ENCODE measurements around the gene TRAF3IP3. TPM values are rescaled to one million over a fixed set of nuclear protein-coding genes. Genes with fewer than 3 reads are reported as not detected.

TRAF3IP3 gene
- total and polyA plus RNA-seq, 2 of the 13 experiments (the other 11 are each of a cell fraction or from before 2014, with no cell fraction given): not detected

GRCh38 chr1:209784265-209785169 is 28.7 kb downstream of the TRAF3IP3 start, which contains the start of gene C1orf74 (continued):
- no peak for TF ChIP-seq TBX3 (IDR thresholded peaks at IDR 0.05; ENCODE audit: borderline replicate concordance)
- TF ChIP-seq DPF2 (CRISPR knock-in tag; IDR thresholded peaks at IDR 0.05; ENCODE audit: borderline replicate concordance, low read depth): no peak
- peak; percentile 14; the same call in 1 of the 3 replicates for TF ChIP-seq MXI1 (IDR thresholded peaks at IDR 0.05; ENCODE audit: borderline replicate concordance, low read depth, low read length)
- no peak for TF ChIP-seq RARG (CRISPR knock-in tag; IDR thresholded peaks at IDR 0.05; ENCODE audit: low read depth)
- no peak for TF ChIP-seq PAWR (CRISPR knock-in tag; IDR thresholded peaks at IDR 0.05; ENCODE audit: borderline replicate concordance)
- TF ChIP-seq, protein P1, sequence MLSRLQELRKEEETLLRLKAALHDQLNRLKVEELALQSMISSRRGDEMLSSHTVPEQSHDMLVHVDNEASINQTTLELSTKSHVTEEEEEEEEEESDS (CRISPR knock-in tag; IDR thresholded peaks at IDR 0.05; ENCODE audit: borderline replicate concordance): no peak
- no peak for TF ChIP-seq THYN1 (CRISPR knock-in tag; IDR thresholded peaks at IDR 0.05; ENCODE audit: borderline replicate concordance, low read depth)
- no peak for TF ChIP-seq ZNF710 (CRISPR knock-in tag; IDR thresholded peaks at IDR 0.05; ENCODE audit: borderline replicate concordance)
- TF ChIP-seq ZMYM4 (CRISPR knock-in tag; IDR thresholded peaks at IDR 0.05): peak; percentile 98
- no peak for TF ChIP-seq ZNF639 (CRISPR knock-in tag; conservative IDR thresholded peaks at IDR 0.05)
- TF ChIP-seq BCL3 (CRISPR knock-in tag; IDR thresholded peaks at IDR 0.05): no peak
- no peak for TF ChIP-seq HMGA1 (CRISPR knock-in tag; conservative IDR thresholded peaks at IDR 0.05)
- TF ChIP-seq, protein P2, sequence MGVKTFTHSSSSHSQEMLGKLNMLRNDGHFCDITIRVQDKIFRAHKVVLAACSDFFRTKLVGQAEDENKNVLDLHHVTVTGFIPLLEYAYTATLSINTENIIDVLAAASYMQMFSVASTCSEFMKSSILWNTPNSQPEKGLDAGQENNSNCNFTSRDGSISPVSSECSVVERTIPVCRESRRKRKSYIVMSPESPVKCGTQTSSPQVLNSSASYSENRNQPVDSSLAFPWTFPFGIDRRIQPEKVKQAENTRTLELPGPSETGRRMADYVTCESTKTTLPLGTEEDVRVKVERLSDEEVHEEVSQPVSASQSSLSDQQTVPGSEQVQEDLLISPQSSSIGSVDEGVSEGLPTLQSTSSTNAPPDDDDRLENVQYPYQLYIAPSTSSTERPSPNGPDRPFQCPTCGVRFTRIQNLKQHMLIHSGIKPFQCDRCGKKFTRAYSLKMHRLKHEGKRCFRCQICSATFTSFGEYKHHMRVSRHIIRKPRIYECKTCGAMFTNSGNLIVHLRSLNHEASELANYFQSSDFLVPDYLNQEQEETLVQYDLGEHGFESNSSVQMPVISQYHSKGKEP (CRISPR knock-in tag; IDR thresholded peaks at IDR 0.05): no peak
- TF ChIP-seq, protein P3, sequence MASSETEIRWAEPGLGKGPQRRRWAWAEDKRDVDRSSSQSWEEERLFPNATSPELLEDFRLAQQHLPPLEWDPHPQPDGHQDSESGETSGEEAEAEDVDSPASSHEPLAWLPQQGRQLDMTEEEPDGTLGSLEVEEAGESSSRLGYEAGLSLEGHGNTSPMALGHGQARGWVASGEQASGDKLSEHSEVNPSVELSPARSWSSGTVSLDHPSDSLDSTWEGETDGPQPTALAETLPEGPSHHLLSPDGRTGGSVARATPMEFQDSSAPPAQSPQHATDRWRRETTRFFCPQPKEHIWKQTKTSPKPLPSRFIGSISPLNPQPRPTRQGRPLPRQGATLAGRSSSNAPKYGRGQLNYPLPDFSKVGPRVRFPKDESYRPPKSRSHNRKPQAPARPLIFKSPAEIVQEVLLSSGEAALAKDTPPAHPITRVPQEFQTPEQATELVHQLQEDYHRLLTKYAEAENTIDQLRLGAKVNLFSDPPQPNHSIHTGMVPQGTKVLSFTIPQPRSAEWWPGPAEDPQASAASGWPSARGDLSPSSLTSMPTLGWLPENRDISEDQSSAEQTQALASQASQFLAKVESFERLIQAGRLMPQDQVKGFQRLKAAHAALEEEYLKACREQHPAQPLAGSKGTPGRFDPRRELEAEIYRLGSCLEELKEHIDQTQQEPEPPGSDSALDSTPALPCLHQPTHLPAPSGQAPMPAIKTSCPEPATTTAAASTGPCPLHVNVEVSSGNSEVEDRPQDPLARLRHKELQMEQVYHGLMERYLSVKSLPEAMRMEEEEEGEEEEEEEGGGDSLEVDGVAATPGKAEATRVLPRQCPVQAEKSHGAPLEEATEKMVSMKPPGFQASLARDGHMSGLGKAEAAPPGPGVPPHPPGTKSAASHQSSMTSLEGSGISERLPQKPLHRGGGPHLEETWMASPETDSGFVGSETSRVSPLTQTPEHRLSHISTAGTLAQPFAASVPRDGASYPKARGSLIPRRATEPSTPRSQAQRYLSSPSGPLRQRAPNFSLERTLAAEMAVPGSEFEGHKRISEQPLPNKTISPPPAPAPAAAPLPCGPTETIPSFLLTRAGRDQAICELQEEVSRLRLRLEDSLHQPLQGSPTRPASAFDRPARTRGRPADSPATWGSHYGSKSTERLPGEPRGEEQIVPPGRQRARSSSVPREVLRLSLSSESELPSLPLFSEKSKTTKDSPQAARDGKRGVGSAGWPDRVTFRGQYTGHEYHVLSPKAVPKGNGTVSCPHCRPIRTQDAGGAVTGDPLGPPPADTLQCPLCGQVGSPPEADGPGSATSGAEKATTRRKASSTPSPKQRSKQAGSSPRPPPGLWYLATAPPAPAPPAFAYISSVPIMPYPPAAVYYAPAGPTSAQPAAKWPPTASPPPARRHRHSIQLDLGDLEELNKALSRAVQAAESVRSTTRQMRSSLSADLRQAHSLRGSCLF (CRISPR knock-in tag; IDR thresholded peaks at IDR 0.05; ENCODE audit: borderline replicate concordance): no peak
- no peak for TF ChIP-seq KDM4B (CRISPR knock-in tag; IDR thresholded peaks at IDR 0.05)
- peak; percentile 96 for TF ChIP-seq POGZ (CRISPR knock-in tag; IDR thresholded peaks at IDR 0.05)

All from HepG2 (cell line).